ENCODE data around the gene OXER1. TPM values are rescaled to one million over a fixed set of nuclear protein-coding genes. Genes with fewer than 3 reads are reported as not detected.

OXER1 gene
- total and polyA plus RNA-seq, 12 donors: 0.20 to 1.2 (median 0.49) TPM

GRCh38 chr2:42752816-42753813 is 10.8 kb downstream of the OXER1 start:
- peak in 2 of 8 donors; percentile 14 to 39 for ATAC-seq

GRCh38 chr2:42752314-42752713 is 11.6 kb downstream of the OXER1 start:
- no peak overlapping the region for H3K4me3 ChIP-seq
- peak overlapping the region in 1 of 10 donors; percentile 73 for H3K27ac ChIP-seq
- peaks cover 0 to 21% (median 0%) of the 10 kb centered on the region in 9 donors for H3K36me3 ChIP-seq
- intact Hi-C loops (cut with DNase I): no loop called here
- ATAC-seq: peak in 6 of 8 donors; percentile 25 to 66 (median 42)
- 77 to 88% methylated on average over 2 of the region's 2 CpGs for WGBS, 2 donors
- H3K9me3 ChIP-seq: no peaks in the 10 kb centered on the region
- peaks cover 3 to 46% (median 16%) of the 10 kb centered on the region in 9 donors for H3K4me1 ChIP-seq
- no peaks in the 10 kb centered on the region for H3K27me3 ChIP-seq
- TF ChIP-seq CTCF (IDR thresholded peaks at IDR 0.05): no peak
- DNase-seq: peak in 1 of 2 donors; percentile 23

More at GRCh38 chr2:42752816-42753813, 10.8 kb downstream of the OXER1 start:
- Histone ChIP-seq H3K36me3 (peaks cover 0 to 19% (median 0%) of the 10 kb centered on the region in 9 donors), H3K9me3 (no peaks in the 10 kb centered on the region), H3K27ac (peak overlapping the region in 1 of 10 donors; percentile 72), H3K27me3 (no peaks in the 10 kb centered on the region), H3K4me3 (no peak overlapping the region), H3K4me1 (peaks cover 3 to 46% (median 16%) of the 10 kb centered on the region in 9 donors)
- 89 to 92% methylated on average over 24 of the region's 24 CpGs for WGBS, 2 donors
- intact Hi-C loops (cut with DNase I): no loop called here
- DNase-seq: no peak
- TF ChIP-seq CTCF (IDR thresholded peaks at IDR 0.05): no peak

- H3K4me1 ChIP-seq: peaks cover 0 to 26% (median 7%) of the 10 kb centered on the region in 9 donors
- intact Hi-C loops (cut with DNase I): no loop called here
- no peaks in the 10 kb centered on the region for H3K9me3 ChIP-seq
- H3K36me3 ChIP-seq: peaks cover 0 to 17% (median 0%) of the 10 kb centered on the region in 9 donors
- no peak overlapping the region for H3K4me3 ChIP-seq
- no peak for TF ChIP-seq CTCF (IDR thresholded peaks at IDR 0.05)
- WGBS, 2 donors: 96% methylated on average over 4 of the region's 4 CpGs
- DNase-seq (no peak), ATAC-seq (no peak)
- no peaks in the 10 kb centered on the region for H3K27me3 ChIP-seq
- no peak overlapping the region for H3K27ac ChIP-seq
Observed at GRCh38 chr2:42748840-42749239, 15.1 kb downstream of the OXER1 start.

GRCh38 chr2:42747422-42747821 is 16.5 kb downstream of the OXER1 start:
- peaks cover 0 to 9% (median 0%) of the 10 kb centered on the region in 9 donors for H3K36me3 ChIP-seq
- peaks cover 0 to 13% (median 0%) of the 10 kb centered on the region in 9 donors for H3K4me1 ChIP-seq
- WGBS, 2 donors: 97 to 99% methylated on average over 3 of the region's 3 CpGs
- no peak overlapping the region for H3K27ac ChIP-seq
- no peaks in the 10 kb centered on the region for H3K27me3 ChIP-seq
- no peak for ATAC-seq
- no peaks in the 10 kb centered on the region for H3K9me3 ChIP-seq
- no peak overlapping the region for H3K4me3 ChIP-seq
- no peak for TF ChIP-seq CTCF (IDR thresholded peaks at IDR 0.05)
- intact Hi-C loops (cut with DNase I): no loop called here
- no peak for DNase-seq

Measured in heart right ventricle (tissue), 16 donors.